Mucosa of stomach (tissue), 1 donor: ENCODE measurements around the gene CCDC158.
"Not testable (repeated sequence)": the region's sequence is repeated elsewhere in the genome, so short reads cannot be mapped to it uniquely, and the experiment has no call there.

Experiments used
- H3K27me3 ChIP-seq: one replicate; pipeline ENCODE4 v1.7.0; 2013; ENCODE audit warnings: mild to moderate bottlenecking, low read length; ENCODE audit not compliant: control insufficient read depth, insufficient read depth
- H3K36me3 ChIP-seq: one replicate; pipeline ENCODE4 v1.7.0; 2013; ENCODE audit warnings: low read length; ENCODE audit not compliant: control insufficient read depth, insufficient read depth
- H3K4me1 ChIP-seq: one replicate; pipeline ENCODE4 v1.7.0; 2013; ENCODE audit warnings: mild to moderate bottlenecking, low read length; ENCODE audit not compliant: control insufficient read depth, insufficient read depth
- H3K4me3 ChIP-seq: one replicate; pipeline ENCODE4 v1.7.0; 2013; ENCODE audit warnings: low read length
- H3K9ac ChIP-seq: one replicate; pipeline ENCODE4 v1.7.0; 2013; ENCODE audit warnings: mild to moderate bottlenecking, low read length, moderate library complexity
- H3K9me3 ChIP-seq: one replicate; pipeline ENCODE4 v1.7.0; 2013; ENCODE audit warnings: mild to moderate bottlenecking, low read length, moderate library complexity; ENCODE audit not compliant: control insufficient read depth
- donor health status: Pancreatic carcinoma.

The CCDC158 gene

DNA sequence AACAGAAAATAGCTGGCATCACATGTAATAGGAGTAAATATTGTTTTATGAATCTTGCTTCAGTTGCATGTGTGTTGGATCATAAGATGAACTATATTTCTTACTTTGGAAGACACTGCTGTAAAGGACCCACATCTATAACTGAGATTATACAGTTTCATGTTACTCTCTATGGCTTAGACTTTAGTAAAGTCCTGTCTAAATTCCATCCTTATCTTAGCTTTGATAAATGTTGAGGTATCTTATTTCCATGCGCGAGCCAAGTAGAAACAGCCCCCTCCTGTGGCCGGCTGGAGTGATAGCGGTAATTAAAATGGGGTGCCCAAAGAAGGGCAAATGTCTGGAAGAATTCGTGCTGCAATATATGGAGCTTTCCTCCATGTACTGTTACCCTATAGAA lies 43.0 kb downstream of the CCDC158 start:
- Histone ChIP-seq H3K9me3 (no peaks in the 10 kb centered on the region), H3K9ac (no peak overlapping the region), H3K4me3 (no peak overlapping the region), H3K27me3 (no peaks in the 10 kb centered on the region), H3K4me1 (peaks cover 19% of the 10 kb centered on the region), H3K36me3 (no peaks in the 10 kb centered on the region)

DNA sequence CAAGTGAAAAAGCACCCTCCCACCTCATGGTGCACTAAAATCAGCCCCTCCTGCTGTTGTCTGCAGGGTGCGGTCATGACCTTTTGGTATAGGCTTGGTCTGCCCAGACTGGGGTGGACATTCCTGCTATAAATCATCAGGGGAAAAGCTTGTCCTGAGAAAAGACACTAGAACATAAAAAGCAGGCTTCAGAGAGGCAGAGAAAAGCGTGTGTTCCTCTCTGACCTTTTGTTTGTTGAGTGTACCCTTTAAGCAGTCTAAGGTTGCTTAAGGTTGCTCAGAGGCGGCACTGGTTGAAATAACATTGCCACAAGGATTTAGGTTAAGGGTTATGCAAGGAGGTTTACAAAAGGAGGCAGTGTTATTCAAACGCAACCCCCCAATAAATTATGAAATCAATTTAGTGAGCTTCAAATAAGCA lies 43.5 kb downstream of the CCDC158 start:
- H3K36me3 ChIP-seq: no peaks in the 10 kb centered on the region
- no peaks in the 10 kb centered on the region for H3K9me3 ChIP-seq
- H3K9ac ChIP-seq: no peak overlapping the region
- H3K4me3 ChIP-seq: no peak overlapping the region
- H3K27me3 ChIP-seq: no peaks in the 10 kb centered on the region
- H3K4me1 ChIP-seq: peaks cover 19% of the 10 kb centered on the region

DNA sequence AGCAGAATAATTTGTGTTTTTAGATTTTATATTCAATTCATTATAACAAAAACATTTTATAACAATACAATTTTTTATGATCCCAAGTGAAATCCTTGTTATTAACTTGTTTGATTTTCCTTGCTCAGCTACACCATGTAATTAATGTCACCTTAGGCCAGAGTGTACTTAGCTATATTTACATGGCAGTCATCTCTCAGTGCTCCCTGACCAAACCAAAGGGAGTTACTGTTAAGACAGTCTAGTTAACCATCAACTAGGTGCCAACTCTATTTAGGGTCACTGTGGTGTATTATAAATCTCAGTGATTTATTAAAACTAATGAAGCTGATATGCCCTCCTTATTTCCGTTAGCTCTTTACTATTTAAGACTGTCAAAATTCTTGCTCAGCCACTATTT lies 44.4 kb downstream of the CCDC158 start:
- H3K9ac ChIP-seq: no peak overlapping the region
- H3K36me3 ChIP-seq: no peaks in the 10 kb centered on the region
- no peaks in the 10 kb centered on the region for H3K27me3 ChIP-seq
- no peak overlapping the region for H3K4me3 ChIP-seq
- no peaks in the 10 kb centered on the region for H3K9me3 ChIP-seq
- peaks cover 19% of the 10 kb centered on the region for H3K4me1 ChIP-seq

DNA sequence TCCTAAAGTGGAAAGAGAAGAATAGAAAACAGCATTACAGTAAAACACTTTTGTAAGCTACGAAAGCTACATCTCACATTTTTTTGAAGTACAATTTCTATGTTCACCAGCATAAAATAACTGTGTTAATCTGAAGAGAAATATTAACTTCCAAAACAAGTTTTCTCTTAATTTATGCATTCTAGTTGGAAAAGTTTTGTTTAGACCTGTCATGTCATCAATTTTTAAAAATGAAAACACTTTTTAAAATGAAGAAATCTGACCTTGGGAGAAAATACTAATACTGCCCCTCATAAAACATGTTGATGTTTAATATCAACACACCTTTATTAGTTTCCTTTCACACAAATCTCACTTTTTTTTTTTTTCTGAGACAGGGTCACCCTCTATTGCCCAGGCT lies 45.2 kb downstream of the CCDC158 start:
- Histone ChIP-seq H3K9ac (no peak overlapping the region), H3K4me1 (peaks cover 19% of the 10 kb centered on the region), H3K9me3 (no peaks in the 10 kb centered on the region), H3K27me3 (no peaks in the 10 kb centered on the region), H3K36me3 (no peaks in the 10 kb centered on the region), H3K4me3 (no peak overlapping the region)

DNA sequence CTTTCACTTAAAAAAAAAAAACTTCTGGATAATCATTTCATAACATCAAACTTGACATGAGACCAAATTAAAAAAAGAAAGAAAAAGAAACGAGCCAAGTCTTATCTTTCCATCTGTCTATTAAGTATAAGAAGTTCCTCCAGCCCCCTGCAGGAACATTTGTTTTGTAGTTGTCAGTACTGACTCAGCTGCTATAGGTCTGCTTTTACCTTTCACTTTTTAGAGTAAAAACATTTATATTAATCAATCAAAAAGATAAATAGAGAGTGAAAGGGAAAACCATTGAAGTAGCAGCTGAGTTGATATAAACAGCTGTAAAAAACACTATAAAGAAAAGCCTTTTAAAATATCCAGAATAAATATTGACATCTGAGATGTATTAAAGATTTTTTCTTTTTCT lies 46.1 kb downstream of the CCDC158 start:
- H3K36me3 ChIP-seq: no peaks in the 10 kb centered on the region
- H3K4me1 ChIP-seq: peaks cover 19% of the 10 kb centered on the region
- H3K9me3 ChIP-seq: no peaks in the 10 kb centered on the region
- H3K9ac ChIP-seq: no peak overlapping the region
- no peaks in the 10 kb centered on the region for H3K27me3 ChIP-seq
- no peak overlapping the region for H3K4me3 ChIP-seq

DNA sequence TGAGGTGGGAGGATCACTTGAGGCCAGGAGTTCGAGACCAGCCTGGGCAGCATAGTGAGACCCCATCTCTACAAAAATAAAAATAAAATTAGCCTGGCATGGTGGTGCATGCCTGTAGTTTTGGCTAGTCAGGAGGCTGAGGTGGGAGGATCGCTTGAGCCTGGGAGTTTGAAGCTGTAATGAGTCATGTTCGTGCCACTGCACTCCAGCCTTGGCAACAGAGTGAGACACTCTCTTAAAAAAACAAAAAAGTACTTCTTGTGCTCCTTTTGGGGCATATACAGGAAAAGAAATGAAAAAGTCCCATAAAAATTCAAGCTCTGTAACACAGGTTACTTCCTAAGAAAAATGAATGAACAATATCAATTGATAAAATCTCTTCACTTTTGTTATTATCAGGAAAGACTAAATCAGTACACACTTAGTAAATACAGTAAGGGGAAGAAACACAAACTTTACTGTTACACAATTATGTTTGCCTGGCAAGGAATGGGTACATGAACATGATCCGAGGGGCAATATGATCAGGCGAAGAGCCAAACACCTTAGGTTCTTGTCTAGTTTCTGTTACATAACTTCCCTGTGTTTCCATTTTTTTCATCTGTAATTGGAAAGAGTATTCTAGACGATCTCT lies 46.9 kb downstream of the CCDC158 start:
- Histone ChIP-seq H3K4me1 (peaks cover 19% of the 10 kb centered on the region), H3K9ac (no peak overlapping the region), H3K36me3 (no peaks in the 10 kb centered on the region), H3K27me3 (no peaks in the 10 kb centered on the region), H3K4me3 (no peak overlapping the region), H3K9me3 (no peaks in the 10 kb centered on the region)

DNA sequence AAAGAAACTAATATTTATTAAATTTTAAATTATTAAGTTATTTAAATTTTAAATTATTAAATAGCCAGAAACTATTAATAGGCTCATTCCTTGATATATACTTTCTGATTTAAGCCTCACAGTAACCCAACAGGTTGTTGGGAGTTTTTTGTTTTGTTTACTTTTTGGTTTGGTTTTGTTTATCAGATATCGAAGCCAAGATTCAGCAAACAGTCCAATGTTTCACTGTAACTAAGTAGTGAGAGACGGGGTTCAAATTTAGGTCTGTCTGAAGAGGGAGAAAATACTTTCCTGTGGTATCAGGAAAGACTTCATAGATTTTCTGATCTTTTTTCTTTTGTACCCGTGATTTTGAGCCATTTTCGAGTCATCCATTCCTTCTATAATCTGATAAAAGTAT lies 54.2 kb downstream of the CCDC158 start:
- Histone ChIP-seq H3K4me1 (no peaks in the 10 kb centered on the region), H3K36me3 (no peaks in the 10 kb centered on the region), H3K27me3 (no peaks in the 10 kb centered on the region), H3K9ac (no peak overlapping the region), H3K4me3 (no peak overlapping the region), H3K9me3 (no peaks in the 10 kb centered on the region)

DNA sequence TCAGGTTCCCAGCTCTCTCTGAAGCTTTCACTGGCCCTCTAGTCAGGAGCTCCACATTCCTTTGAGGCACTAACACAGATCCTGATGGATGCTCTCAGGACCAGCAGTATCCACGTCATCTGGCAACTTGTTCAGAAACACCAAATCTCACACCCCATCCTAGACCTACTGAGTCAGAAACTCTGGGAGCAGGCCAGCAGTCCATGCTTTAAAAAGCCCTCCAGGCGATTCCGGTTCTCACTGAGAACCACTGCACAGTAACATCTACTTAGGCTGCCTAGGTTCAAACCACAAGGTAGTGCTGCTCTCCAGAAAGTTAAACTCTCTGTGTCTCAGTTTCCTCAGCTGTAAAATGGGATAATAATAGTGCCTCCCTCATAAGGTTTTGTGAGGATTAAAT lies 55.3 kb downstream of the CCDC158 start:
- no peak overlapping the region for H3K9ac ChIP-seq
- no peaks in the 10 kb centered on the region for H3K36me3 ChIP-seq
- H3K27me3 ChIP-seq: no peaks in the 10 kb centered on the region
- H3K4me3 ChIP-seq: no peak overlapping the region
- H3K4me1 ChIP-seq: no peaks in the 10 kb centered on the region
- H3K9me3 ChIP-seq: no peaks in the 10 kb centered on the region

DNA sequence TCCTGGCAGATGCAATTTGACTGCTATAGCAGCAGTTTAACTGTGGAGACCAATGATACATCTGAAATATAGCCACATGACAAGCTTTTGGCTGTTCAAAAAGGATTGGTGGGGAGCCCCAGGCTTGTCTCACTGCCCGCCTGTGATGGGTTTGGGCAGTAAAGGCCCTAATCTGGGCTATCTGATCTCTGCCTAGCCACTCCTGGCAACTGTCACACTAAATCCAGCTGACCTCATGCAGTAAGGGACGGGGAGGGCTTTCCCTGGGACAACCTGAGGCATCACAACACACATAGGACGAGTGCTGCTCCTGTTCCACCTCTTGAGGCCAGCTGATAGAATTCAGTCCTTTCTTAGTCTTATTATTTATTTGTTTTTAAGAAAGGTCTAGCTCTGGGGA lies 56.2 kb downstream of the CCDC158 start:
- Histone ChIP-seq H3K9me3 (no peaks in the 10 kb centered on the region), H3K4me3 (no peak overlapping the region), H3K4me1 (no peaks in the 10 kb centered on the region), H3K9ac (no peak overlapping the region), H3K27me3 (no peaks in the 10 kb centered on the region), H3K36me3 (no peaks in the 10 kb centered on the region)

DNA sequence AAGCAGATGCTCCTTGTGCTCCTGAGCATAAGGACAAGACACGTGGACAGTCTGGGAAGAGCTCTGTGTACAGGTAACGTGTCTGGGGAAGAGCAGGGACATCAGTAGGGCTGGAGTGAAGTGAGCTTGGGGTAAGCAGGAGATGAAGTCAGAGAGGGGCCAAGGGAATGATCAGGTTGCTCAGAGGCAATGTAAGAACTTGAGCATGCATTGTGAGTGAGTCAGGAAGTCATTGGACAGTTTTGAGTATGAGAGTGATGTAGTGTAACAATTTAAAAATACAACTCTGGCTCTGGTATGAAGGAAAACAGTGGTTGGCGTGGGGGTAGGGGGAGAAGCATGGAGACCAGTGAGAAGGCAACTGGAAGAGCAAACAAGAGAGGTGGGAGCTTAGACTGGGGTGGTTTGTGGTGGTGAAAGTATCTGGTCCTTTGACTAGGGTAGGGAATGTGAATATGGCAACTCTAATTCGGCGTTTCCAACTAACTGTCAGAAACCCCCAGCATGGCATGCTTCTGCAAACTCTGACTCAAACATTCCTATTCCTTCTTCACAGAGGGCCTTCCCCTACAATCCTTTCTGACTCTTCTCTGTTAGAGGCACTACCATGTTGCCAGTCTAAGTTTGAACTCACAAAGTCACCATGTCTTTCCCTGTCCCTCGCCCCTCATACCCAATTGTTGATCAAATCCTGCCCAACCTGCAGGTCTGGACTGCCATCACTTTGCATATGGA lies 57.2 kb downstream of the CCDC158 start:
- Histone ChIP-seq H3K4me3 (no peak overlapping the region), H3K27me3 (no peaks in the 10 kb centered on the region), H3K4me1 (no peaks in the 10 kb centered on the region), H3K9ac (no peak overlapping the region), H3K9me3 (no peaks in the 10 kb centered on the region), H3K36me3 (no peaks in the 10 kb centered on the region)

DNA sequence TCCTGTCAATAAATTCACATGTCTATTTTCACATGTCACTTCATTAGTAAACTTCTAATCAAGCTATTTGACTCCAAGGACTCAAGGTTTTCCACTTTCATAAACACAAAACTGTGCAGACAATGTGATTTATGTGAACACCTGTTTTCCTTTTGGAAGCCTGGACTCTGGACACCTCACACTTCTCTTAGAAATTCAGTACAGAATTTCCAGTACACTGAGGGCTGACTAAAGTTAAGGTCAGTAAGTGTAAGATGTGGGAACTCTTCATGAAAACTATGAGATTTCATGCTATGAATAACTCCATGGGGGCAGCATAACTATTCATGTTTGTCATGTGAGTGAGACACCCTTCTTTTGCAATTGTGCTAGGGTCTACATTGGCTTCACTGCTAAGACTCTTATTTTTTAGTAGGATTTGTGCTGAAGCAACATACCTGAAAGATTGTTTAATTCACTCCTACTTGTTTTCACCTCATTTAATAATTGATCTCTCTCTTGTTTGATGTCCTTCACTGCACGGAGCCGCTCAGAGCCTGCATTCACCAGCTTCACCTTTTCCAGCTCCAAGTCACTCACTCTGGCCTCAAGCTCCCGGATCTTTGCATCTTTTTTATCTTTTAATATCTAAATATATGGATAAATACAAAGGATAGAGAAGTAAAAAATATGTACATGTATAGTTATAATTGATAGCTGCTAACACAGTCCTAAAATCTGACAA lies 59.1 kb downstream of the CCDC158 start:
- no peaks in the 10 kb centered on the region for H3K36me3 ChIP-seq
- no peaks in the 10 kb centered on the region for H3K4me1 ChIP-seq
- H3K4me3 ChIP-seq: no peak overlapping the region
- H3K9ac ChIP-seq: no peak overlapping the region
- no peaks in the 10 kb centered on the region for H3K9me3 ChIP-seq
- no peaks in the 10 kb centered on the region for H3K27me3 ChIP-seq

DNA sequence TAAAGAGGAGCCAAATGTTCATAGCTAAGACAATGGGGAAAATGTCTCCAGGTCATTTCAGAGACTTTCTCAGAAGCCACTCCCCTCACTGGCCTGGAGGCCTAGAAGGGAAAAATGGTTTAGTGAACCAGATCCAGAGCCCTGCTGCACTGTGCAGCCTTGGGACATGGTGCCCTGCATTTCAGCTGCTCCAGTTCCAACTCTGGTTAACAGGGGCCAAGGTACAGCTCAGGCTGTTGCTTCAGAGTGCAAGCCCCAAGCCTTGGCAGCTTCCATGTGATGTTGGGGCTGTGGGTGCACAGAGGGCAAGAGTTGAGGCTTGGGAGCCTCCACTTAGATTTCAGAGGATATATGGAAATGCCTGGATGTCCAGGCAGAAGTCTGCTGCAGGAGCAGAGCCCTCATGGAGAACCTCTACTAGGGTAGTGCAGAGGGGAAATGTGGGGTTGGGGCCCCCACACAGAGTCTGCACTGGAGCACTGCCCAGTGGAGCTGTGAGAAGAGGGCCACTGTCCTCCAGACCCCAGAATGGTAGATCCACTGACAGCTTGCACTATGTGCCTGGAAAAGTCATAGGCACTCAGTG lies 61.0 kb downstream of the CCDC158 start:
- not testable (repeated sequence) for H3K4me1 ChIP-seq, H3K36me3 ChIP-seq, H3K27me3 ChIP-seq, H3K9ac ChIP-seq, H3K4me3 ChIP-seq, H3K9me3 ChIP-seq
